Stimulated activated naive CD4-positive, alpha-beta T cell (primary cell): ENCODE results near the gene LACRT.

Experiments used
- DNase-seq, 6 experiments: peaks; one replicate each; lab custom pipeline; 2025; lab: John Stamatoyannopoulos, UW

Gene LACRT

DNA sequence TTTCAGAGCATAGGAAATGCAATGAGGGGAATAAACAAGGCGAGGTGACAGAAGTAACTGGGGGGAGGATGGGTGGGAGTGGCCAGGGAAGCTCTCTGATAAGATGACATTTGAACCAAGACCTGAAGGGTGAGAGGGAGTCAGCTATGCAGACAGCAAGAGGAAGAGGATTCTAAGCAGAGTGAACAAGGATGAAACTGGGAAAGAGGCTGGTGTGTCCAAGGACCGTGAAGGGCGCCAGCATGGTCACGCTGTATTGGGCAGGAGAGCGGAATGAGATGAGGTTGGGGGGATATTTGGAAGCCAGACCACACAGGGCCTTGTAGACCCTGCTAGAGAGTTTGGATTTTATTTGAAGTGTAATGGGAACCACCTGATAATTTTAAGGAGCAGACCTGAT, 35.7 kb downstream of the LACRT start:
- no peak for DNase-seq

DNA sequence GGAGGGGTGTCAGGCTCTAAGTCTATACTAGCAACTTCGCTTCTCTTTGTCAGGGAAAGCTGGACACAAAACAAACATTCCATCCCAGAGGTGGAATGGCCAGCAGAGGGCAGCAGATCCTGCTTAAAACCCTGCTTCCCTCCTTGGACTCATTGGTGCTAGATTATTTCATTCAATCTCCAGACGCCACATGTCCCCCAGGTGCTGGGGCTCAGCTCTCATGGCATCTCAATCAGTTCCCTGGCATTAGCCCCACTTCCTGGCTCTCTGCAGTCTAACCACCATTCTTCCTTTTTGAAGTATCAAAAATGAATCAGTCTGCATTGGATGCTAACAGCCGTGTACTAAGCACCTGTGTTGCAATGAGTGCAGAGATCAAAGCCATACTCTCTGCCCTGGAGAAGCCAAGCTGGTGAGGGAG, 38.2 kb downstream of the LACRT start:
- peak; percentile 4 to 46 (median 23) for DNase-seq

DNA sequence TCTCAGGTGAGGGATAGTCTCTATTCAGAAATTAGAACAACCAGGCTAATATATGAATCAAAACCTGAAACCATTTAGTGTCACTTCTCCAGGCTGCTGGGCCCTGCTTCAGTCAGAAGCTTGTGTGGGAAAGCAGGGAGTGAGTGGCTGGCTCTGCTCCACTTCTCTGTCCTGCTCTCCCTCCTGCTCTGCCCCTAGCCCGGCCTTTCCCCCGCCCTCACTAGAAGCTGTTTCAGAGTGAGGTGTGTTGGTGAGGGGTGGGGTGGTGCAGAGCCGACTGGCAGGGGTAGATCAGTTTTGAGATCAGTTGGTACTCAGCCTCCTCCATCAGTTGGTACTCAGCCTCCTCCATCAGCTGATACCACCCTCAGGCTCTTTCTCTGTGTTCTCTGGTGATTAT, 39.2 kb downstream of the LACRT start:
- DNase-seq = no peak

DNA sequence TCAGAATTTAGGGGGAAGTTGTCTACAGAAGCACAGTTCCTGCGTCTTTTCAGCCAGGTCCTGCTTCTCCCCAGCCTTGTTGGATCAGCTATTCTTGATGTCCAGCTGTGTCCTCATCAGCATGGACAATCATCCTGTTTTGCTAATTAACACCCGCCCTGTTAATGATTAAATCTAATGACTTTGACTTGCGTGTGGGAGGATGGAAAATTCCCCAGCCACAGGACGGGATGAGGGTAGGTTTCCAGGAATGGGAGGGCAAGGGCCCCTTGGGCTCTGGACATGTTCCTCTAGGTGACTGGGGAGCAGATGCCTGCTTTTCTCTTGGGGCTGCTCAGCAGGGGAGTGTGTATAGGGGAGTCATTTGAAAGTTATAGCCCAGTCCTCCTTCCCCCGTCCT, 41.0 kb downstream of the LACRT start:
- no peak for DNase-seq

DNA sequence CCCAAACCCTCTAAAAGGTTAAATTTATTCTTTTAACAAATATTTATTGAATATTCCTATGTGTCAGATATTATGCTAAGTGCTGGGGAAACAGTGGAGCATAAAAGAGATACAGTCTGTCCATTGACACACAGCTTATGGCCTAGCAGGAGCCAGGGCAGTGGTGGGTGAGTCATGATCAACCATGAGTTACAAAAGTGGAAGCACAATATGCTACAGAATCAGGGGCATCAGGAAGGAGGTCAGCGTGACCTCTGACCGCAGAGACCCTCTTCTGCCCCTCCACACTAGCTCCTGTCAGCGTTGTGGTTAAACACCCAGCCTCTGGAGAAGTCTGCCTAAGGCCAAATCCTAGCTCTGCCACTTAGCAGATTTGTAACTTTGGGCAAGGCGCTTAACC, 41.6 kb downstream of the LACRT start:
- no peak for DNase-seq

DNA sequence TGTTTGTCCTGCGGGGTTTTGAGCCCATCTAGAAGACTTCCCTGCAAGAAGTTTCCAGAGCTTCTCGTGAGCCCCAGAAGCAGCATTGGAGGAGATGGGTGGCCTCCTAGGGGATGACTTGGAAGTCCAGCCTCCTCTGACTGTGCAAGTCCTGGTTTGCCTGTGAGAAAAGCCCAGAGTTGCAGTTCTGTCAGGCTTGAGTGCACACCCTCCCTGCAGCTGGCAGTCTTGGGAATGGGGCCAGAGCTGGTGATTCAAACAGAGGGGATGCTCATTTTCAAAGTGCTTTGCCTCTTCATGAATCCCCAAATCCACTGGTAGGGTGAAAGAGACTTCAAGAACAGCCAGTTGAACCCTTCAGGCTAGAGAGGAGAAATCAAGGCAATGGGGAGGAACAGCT, 42.4 kb downstream of the LACRT start:
- no peak for DNase-seq

DNA sequence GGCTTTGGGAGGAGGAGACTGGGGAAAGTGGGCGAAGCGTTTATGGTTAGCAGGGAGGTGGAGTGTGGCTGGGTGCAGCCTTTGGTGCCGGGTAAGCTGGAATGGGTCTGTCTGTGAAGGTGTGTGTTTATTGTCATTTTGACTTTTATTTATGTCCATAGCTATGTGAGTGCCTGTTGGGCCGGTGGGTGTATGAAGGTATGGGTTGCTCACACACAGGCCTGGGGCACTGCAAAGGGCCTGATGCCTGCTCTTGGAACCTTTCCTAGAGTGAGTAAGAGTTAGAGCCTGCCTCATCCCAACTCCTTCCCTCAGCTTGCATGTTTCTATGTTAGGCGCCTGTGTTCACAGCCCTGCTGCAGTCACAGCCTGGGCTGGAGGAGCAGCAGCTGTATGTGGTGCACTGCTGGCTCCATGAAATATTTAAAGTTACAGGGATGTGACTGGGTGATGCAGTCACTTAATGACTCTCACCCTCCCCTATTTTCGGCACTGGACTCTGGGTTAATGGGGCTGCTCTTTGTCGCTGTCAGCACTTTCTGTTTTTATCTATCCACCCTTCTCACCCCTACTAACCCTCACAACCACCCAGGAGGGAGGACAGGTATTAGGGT, 43.6 kb downstream of the LACRT start:
- DNase-seq = no peak

DNA sequence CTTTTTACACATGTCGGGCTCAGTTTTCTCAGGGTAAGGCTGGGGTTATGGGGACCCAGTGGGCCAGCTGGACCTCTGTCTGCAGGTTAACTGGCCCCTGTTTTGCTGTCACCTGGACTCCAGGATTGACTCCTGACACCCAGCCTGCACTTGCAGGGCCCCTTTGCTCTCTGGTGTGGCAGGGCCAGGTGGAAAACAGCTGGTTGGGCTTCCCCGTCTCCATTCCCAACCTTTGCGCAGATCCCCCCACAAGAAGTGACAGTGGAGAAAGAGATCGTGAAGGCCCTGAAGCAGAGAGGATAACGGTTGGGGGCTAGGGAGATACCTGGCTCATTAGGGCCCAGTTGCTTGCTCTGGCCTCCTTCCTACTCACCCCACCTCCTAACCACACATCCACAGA, 44.7 kb downstream of the LACRT start:
- DNase-seq = no peak

DNA sequence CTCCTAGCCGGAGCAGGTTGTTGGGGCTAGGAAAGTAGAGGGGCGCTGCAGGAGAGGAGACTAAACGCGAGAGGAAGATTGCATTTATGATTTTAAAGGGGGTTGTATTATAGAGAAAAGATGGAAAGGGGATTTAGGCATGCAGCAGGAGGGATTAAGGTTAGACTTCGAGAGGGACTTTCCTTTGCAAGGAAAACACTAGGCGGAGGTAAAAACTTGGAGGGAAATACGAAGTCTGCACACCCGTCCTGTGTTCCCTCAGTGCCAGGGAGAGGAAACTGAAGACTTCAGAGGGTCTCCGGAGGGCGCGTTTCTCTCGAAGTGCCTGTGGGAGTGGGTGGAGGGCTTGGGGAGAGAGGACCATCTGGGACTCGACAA, 45.8 kb downstream of the LACRT start:
- no peak for DNase-seq

DNA sequence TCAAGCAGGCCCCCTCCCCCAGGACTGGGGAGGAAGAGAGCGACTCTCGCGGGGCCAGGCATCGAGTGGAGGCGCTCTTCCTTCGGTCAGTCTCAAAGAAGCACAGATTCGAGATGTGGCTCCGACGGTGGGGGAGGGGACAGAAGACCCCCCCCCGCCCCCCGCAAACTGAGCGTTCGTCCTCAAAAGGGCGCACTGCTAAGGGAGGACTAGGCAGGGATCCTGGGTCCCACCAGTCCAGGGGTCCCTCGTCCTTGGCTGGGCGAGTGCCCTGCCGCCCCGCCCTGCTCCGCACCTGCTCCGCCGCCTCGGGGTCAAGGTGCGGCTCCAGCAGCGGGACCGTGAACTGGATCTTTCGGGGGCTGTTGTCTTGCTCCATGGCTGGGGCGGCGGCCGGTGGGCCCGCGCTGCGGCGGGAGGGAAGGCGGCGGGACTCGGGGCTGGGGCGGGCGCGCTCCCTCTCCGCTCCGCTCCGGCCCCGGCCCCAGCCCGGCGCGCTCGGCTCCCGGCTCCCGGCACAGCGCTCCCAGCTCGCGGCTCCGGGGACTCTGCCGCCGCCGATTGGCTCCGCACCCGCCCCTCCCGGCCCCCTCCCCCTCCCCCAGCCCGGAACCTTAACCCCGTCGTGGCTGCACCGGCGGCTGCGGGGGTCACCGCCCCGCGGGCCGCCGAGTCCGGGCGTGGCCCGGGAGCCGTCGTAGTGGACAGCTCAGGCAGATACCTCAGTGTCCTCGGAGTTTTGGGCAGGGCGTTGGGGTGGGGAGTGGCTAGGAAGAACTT, 46.4 kb downstream of the LACRT start, which contains the start of gene PPP1R1A:
Gene PPP1R1A, minus strand, starts transcription at position 550 of the 780 bp plus-strand sequence. Its CDS starts 171 bp downstream, at position 379.
- no peak for DNase-seq

DNA sequence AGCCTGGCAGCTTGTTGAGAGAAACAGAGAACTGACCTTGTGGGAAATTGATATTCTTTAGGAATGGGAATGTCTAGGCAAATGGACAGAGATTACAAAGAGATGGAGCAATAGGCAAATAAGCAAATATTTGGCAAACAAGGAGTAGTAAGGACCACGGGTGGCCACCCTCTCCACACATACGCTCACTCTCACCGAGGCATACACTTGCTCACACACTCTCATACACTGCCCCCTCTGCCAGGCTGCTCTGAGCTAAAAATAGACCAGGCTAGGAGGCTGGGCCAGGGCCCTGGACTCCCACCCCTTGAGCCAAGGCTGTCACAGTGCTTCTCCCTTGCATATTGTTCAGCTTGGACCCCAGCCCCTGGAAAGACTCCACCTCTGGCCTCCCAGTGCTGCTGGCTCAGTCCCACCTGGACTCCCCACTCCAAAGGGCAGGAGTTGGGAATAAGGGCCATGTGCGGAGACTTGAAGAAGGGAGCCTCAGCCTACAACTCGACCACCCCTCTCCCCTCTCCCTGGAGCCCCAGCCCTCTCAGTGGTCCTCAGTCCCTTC, 47.3 kb downstream of the LACRT start:
- no peak for DNase-seq

DNA sequence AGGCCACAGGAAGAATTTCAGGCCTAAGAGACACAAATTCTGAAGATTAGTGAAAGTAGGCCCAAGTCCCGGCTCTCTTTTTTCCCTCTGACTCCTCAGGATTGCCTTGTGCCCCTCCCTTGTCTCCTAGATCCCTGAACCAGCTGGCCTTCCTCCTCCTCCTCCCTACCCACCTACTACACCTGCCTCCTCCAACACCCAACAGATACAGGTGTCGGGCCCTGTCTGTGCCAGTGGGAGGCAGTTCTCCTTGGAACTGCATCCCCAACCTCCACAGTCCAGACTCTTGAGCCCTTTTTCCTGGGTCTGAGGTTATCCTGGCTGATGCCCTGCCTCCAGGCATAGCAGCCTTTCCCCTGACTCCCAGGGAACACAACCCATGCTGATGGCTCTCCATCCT, 48.1 kb downstream of the LACRT start:
- no peak for DNase-seq

DNA sequence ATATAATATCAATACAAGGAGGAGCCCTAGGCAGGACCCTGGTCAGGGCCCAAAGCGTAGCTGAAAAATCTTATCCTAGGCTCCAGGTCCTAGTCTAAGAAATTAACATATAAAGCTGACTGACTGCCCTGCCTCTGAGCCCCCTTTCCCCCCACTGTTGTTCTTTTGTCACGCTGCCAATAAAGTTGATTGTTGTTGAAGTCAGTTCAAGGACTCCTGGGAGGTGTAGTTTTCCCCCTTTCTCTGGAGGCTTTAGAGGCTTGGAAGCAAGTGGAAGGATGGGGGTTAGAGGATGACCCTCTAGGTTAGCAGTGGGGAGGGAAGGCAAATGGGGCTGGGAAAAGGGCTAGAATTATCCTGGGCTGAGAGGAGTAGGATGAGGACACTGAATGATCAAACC, 49.5 kb downstream of the LACRT start:
- DNase-seq = no peak

DNA sequence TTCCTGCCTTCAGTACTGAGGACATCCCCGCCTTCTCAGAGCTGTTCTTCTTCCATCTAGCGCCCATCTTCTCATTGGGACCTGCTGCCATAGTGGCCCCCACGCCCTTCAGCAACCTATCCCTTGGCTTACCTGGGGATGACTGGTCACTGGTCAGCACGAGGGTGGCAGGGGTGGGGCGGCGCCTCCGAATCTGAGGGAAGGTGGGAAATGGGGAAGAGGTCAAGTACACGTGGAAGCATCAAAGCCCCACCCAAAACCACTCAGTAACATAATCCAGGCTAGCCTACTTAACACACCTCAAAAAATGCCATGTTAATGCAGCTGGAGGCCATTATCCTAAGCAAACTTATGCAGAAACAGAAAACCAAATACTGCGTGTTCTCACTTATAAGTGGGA, 50.6 kb downstream of the LACRT start:
- DNase-seq = no peak

DNA sequence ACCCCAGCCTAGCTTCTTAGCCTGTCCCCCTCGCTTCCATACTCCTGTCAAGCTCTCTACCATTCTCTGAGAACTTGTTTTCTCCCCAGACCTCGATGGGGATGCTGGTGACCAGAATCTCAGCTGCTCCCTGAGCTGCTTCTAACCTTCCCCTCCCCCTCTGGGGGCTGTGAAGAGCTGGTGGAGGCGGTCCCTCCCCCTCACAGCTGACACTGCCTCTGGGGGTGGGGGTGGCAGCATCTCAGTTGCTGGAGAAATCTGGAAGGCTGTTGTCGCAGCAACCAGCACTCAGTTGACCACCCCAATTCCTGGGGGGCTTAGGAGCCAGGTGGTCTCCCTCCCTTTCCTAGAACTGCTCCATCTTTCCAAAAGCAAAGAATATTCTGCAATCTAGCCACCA, 51.0 kb downstream of the LACRT start:
- no peak for DNase-seq

DNA sequence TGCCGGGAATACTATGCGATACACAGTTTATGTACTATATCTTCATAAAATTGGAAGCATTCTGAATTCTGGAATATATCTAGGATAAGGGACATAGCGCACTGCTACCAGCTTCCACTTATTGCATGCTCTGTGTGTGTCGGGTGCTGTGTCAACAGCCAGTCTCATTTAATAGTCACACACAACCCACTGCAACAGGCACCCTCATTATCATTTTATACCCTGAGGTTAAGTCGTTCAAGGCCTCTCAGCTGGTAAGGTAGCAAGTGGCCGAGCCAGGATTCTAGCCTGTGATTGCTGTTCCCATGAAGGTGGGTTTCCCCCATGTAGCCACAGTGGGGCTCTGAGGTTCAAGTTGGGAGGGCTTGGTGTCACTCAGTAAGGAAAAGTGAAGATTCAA, 53.3 kb downstream of the LACRT start:
- DNase-seq = no peak
